IPS-18c (cell line): ENCODE results near the gene SMAD6.
"Not testable (repeated sequence)": the region's sequence is repeated elsewhere in the genome, so short reads cannot be mapped to it uniquely, and the experiment has no call there.

Source experiments
- H3K4me3 ChIP-seq: 2 replicates; pipeline ENCODE4 v1.7.0; 2013; ENCODE audit warnings: low read depth, mild to moderate bottlenecking, low read length, moderate library complexity; ENCODE audit not compliant: insufficient read depth
- H3K9me3 ChIP-seq: one replicate; pipeline ENCODE4 v1.6.1; 2013; ENCODE audit warnings: mild to moderate bottlenecking, low read length, moderate library complexity; ENCODE audit not compliant: control insufficient read depth, insufficient read depth

SMAD6 gene

GRCh38 chr15:66756295-66756694 lies 54.3 kb downstream of the SMAD6 start:
- H3K4me3 ChIP-seq, result no peak overlapping the region
- peaks cover 6% of the 10 kb centered on the region for H3K9me3 ChIP-seq

GRCh38 chr15:66757030-66757429 lies 55.0 kb downstream of the SMAD6 start:
- Histone ChIP-seq H3K9me3 (peaks cover 6% of the 10 kb centered on the region), H3K4me3 (no peak overlapping the region)

GRCh38 chr15:66757521-66757920 lies 55.5 kb downstream of the SMAD6 start:
- no peak overlapping the region for H3K4me3 ChIP-seq
- H3K9me3 ChIP-seq, result peaks cover 6% of the 10 kb centered on the region

- not testable (repeated sequence) for H3K9me3 ChIP-seq, H3K4me3 ChIP-seq
Measured at GRCh38 chr15:66758217-66758616, 56.2 kb downstream of the SMAD6 start.

- no peak overlapping the region for H3K4me3 ChIP-seq
- H3K9me3 ChIP-seq, result peaks cover 6% of the 10 kb centered on the region
Measured at GRCh38 chr15:66758844-66759243, 56.8 kb downstream of the SMAD6 start.

GRCh38 chr15:66760097-66760967 lies 58.3 kb downstream of the SMAD6 start:
- H3K9me3 ChIP-seq, result peaks cover 2% of the 10 kb centered on the region
- H3K4me3 ChIP-seq, result no peak overlapping the region

GRCh38 chr15:66760968-66761725 lies 59.1 kb downstream of the SMAD6 start:
- Histone ChIP-seq H3K9me3 (no peaks in the 10 kb centered on the region), H3K4me3 (no peak overlapping the region)

GRCh38 chr15:66761726-66762595 lies 59.9 kb downstream of the SMAD6 start:
- Histone ChIP-seq H3K4me3 (no peak overlapping the region), H3K9me3 (no peaks in the 10 kb centered on the region)

GRCh38 chr15:66763186-66764071 lies 61.4 kb downstream of the SMAD6 start:
- Histone ChIP-seq H3K9me3 (no peaks in the 10 kb centered on the region), H3K4me3 (no peak overlapping the region)

- no peaks in the 10 kb centered on the region for H3K9me3 ChIP-seq
- no peak overlapping the region for H3K4me3 ChIP-seq
Measured at GRCh38 chr15:66764072-66764786, 62.2 kb downstream of the SMAD6 start.

- Histone ChIP-seq H3K4me3 (no peak overlapping the region), H3K9me3 (no peaks in the 10 kb centered on the region)
Measured at GRCh38 chr15:66765478-66766281, 63.6 kb downstream of the SMAD6 start.

- H3K4me3 ChIP-seq, result no peak overlapping the region
- no peaks in the 10 kb centered on the region for H3K9me3 ChIP-seq
Measured at GRCh38 chr15:66766282-66767230, 64.5 kb downstream of the SMAD6 start.

- no peak overlapping the region for H3K4me3 ChIP-seq
Measured at GRCh38 chr15:66767240-66767659, 65.2 kb downstream of the SMAD6 start.

GRCh38 chr15:66768987-66769386 lies 67.0 kb downstream of the SMAD6 start:
- Histone ChIP-seq H3K9me3 (no peaks in the 10 kb centered on the region), H3K4me3 (no peak overlapping the region)

More at GRCh38 chr15:66767240-66767659, 65.2 kb downstream of the SMAD6 start:
- H3K9me3 ChIP-seq, result no peaks in the 10 kb centered on the region
